IMR-90 (cell line): Measurements from ENCODE around the gene GRAMD1B. TPM values are rescaled to one million over a fixed set of nuclear protein-coding genes. Genes with fewer than 3 reads are reported as not detected.

Experiments
- ATAC-seq: fragments of 200-7000 bp; cut with Tn5 transposase; 2 replicates; pipeline ENCODE4 v1.9.1; 2020; ENCODE audit warnings: low read depth, mild to moderate bottlenecking, moderate library complexity
- BruUV-seq: library from RNA; stranded (reverse); fragments of 400-500 nt; replicated peaks from 2 replicates; lab custom pipeline; 2021; lab: Mats Ljungman, UMichigan
- CTCF ChIA-PET: fragments of 300-600 bp; formaldehyde crosslinking; extraction: SDS; loops from one replicate; lab custom pipeline; 2021; ENCODE audit warnings: antibody characterized with exemption; lab: Yijun Ruan, JAX
- POLR2A ChIA-PET: fragments of 300-600 bp; sonication (Branson Sonifier 250); formaldehyde crosslinking; loops from one replicate; lab custom pipeline; 2022; ENCODE audit warnings: antibody characterized with exemption; ENCODE audit not compliant: unreplicated experiment; lab: Charles Lee
- DNase-seq: peaks from one replicate; pipeline ENCODE4 v3.0.0; 2013
- H2AFZ ChIP-seq: replicated peaks from 2 replicates; pipeline ENCODE3; 2013; ENCODE audit warnings: low read length, mild to moderate bottlenecking; ENCODE audit not compliant: poor library complexity
- H2AK5ac ChIP-seq: 2 replicates; pipeline ENCODE4 v1.6.1; 2013; ENCODE audit warnings: low read depth, low read length, inconsistent platforms
- H2AK9ac ChIP-seq: replicated peaks from 2 replicates; pipeline ENCODE3; 2013; ENCODE audit warnings: mild to moderate bottlenecking, low read depth, low read length, moderate library complexity; ENCODE audit not compliant: poor library complexity
- H2BK120ac ChIP-seq: 2 replicates; pipeline ENCODE4 v1.6.1; 2013; ENCODE audit warnings: low read depth, low read length, inconsistent platforms
- H2BK15ac ChIP-seq: 3 replicates; pipeline ENCODE4 v1.6.1; 2013; ENCODE audit warnings: low read depth, low read length, inconsistent platforms
- H2BK20ac ChIP-seq: 2 replicates; pipeline ENCODE4 v1.6.1; 2013; ENCODE audit warnings: low read depth, mild to moderate bottlenecking, inconsistent platforms, low read length, moderate library complexity
- H2BK5ac ChIP-seq: 2 replicates; pipeline ENCODE4 v1.6.1; 2013; ENCODE audit warnings: mild to moderate bottlenecking, low read depth, low read length, inconsistent platforms; ENCODE audit not compliant: poor library complexity, severe bottlenecking
- H3K14ac ChIP-seq: replicated peaks from 2 replicates; pipeline ENCODE4 v1.6.1; 2013; ENCODE audit warnings: low read depth, low read length, inconsistent platforms
- H3K18ac ChIP-seq: 2 replicates; pipeline ENCODE4 v1.6.1; 2013; ENCODE audit warnings: low read depth, low read length, control low read depth
- H3K23ac ChIP-seq: 2 replicates; pipeline ENCODE4 v1.6.1; 2013; ENCODE audit warnings: low read depth, low read length, inconsistent platforms
- H3K27ac ChIP-seq: 2 replicates; pipeline ENCODE4 v1.5.1; 2013; ENCODE audit warnings: mild to moderate bottlenecking, control low read depth, low read length; ENCODE audit not compliant: insufficient read depth
- H3K27me3 ChIP-seq: 2 replicates; pipeline ENCODE4 v1.6.1; 2013; ENCODE audit warnings: low read length; ENCODE audit not compliant: control insufficient read depth, insufficient read depth
- H3K36me3 ChIP-seq: 2 replicates; pipeline ENCODE4 v1.6.1; 2013; ENCODE audit warnings: low read length, mixed read lengths; ENCODE audit not compliant: control insufficient read depth, insufficient read depth
- H3K4ac ChIP-seq: 2 replicates; pipeline ENCODE4 v1.6.1; 2013; ENCODE audit warnings: low read depth, low read length, inconsistent platforms
- H3K4me1 ChIP-seq: 2 replicates; pipeline ENCODE4 v1.6.1; 2013; ENCODE audit warnings: low read length, mixed read lengths; ENCODE audit not compliant: control insufficient read depth, insufficient read depth
- H3K4me2 ChIP-seq: 2 replicates; pipeline ENCODE4 v1.6.1; 2013; ENCODE audit warnings: low read depth, mild to moderate bottlenecking, control low read depth, low read length, moderate library complexity
- H3K4me3 ChIP-seq: 2 replicates; pipeline ENCODE4 v1.5.1; 2013; ENCODE audit warnings: low read depth, mild to moderate bottlenecking, control low read depth, low read length, moderate library complexity; ENCODE audit not compliant: insufficient read depth
- H3K56ac ChIP-seq: 2 replicates; pipeline ENCODE4 v1.6.1; 2013; ENCODE audit warnings: low read length, inconsistent platforms; ENCODE audit not compliant: insufficient read depth; ENCODE audit errors: extremely low read depth
- H3K79me1 ChIP-seq, 2 experiments: 2 replicates each; pipeline ENCODE4 v1.6.1; 2013; ENCODE audit warnings: low read length in 2 of 2, inconsistent platforms in 1 of 2, low read depth in 1 of 2
- H3K9ac ChIP-seq: 2 replicates; pipeline ENCODE4 v1.6.1; 2013; ENCODE audit warnings: low read depth, low read length, control low read depth
- H3K9me1 ChIP-seq: 2 replicates; pipeline ENCODE4 v1.6.1; 2013; ENCODE audit warnings: low read length, inconsistent platforms; ENCODE audit not compliant: insufficient read depth
- H3K9me3 ChIP-seq: 2 replicates; pipeline ENCODE4 v1.6.1; 2013; ENCODE audit warnings: low read length; ENCODE audit not compliant: control insufficient read depth, insufficient read depth
- H4K20me1 ChIP-seq: 2 replicates; pipeline ENCODE4 v1.6.1; 2013; ENCODE audit warnings: low read length, inconsistent platforms; ENCODE audit not compliant: insufficient read depth
- H4K5ac ChIP-seq: 2 replicates; pipeline ENCODE4 v1.6.1; 2013; ENCODE audit warnings: mild to moderate bottlenecking, low read depth, low read length, control low read depth
- H4K8ac ChIP-seq, 2 experiments: 2 replicates each; pipeline ENCODE4 v1.6.1; 2013; ENCODE audit warnings: low read depth in 2 of 2, low read length in 2 of 2, control low read depth in 1 of 2, inconsistent platforms in 1 of 2
- H4K91ac ChIP-seq: 2 replicates; pipeline ENCODE4 v1.6.1; 2013; ENCODE audit warnings: low read depth, low read length, inconsistent platforms; ENCODE audit not compliant: insufficient read depth
- MAZ ChIP-seq: IDR thresholded peaks from 2 replicates; pipeline ENCODE4 v1.6.1; 2012; ENCODE audit warnings: low read depth, mild to moderate bottlenecking, low read length, improper control_type of control experiment, moderate library complexity, borderline replicate concordance
- MXI1 ChIP-seq: IDR thresholded peaks from 2 replicates; pipeline ENCODE4 v1.6.1; 2012; ENCODE audit warnings: low read depth, mild to moderate bottlenecking, low read length, moderate library complexity, borderline replicate concordance
- POLR2A ChIP-seq: IDR thresholded peaks from 2 replicates; pipeline ENCODE4 v1.6.1; 2012; ENCODE audit warnings: mild to moderate bottlenecking, low read depth, low read length
- RCOR1 ChIP-seq: IDR thresholded peaks from 2 replicates; pipeline ENCODE4 v1.6.1; 2012; ENCODE audit warnings: mild to moderate bottlenecking, low read length, improper control_type of control experiment; ENCODE audit not compliant: insufficient replicate concordance
- RFX5 ChIP-seq: IDR thresholded peaks from 2 replicates; pipeline ENCODE4 v1.8.0; 2012; ENCODE audit warnings: low read depth, mild to moderate bottlenecking, low read length, moderate library complexity
- WGBS, 2 experiments: methylation state at CpG; one replicate each; pipeline versions ENCODE4 v1.1.5 to v1.1.7; 2013; ENCODE audit warnings: missing lambda C conversion rate in 2 of 2; ENCODE audit not compliant: insufficient read length in 1 of 2; ENCODE audit errors: extremely low coverage in 2 of 2; 5-methylcytosine and 5-hydroxymethylcytosine counted together
- dilution Hi-C: fragments of 300-500 bp; cut with HindIII; formaldehyde crosslinking; loops from one replicate; pipeline ENCODE4 v1.14.3; 2018; ENCODE audit warnings: low sequenced_read_pairs; ENCODE audit not compliant: unreplicated experiment
- in situ Hi-C: fragments of 300-500 bp; cut with MboI; formaldehyde crosslinking; loops from 3 replicates; pipeline ENCODE4 v1.14.3; 2019; ENCODE audit warnings: low sequenced_read_pairs, inconsistent platforms, mixed read lengths
- intact Hi-C: fragments of 100-400 bp; cut with micrococcal nuclease; formaldehyde crosslinking; loops from 2 replicates; pipeline ENCODE4 v1.10.0; 2022
- polyA plus RNA-seq, 3 experiments: library from polyadenylated mRNA; depleted of rRNA; stranded (reverse); fragments of >200 nt; gene quantifications; 2 replicates each; pipeline ENCODE4 v1.2.3, GENCODE V29; 2012; ENCODE audit warnings: low replicate concordance in 1 of 3
- total RNA-seq: library from RNA; depleted of rRNA; stranded (reverse); fragments of >200 nt; gene quantifications from 2 replicates; pipeline ENCODE4 v1.2.3, GENCODE V29; 2012
- TF ChIP-seq, protein P1 (sequence below): fragments of 150-350 bp; IDR thresholded peaks from 2 replicates; pipeline ENCODE4 v1.6.1; 2016; ENCODE audit warnings: low read depth, mild to moderate bottlenecking, low read length, moderate library complexity, borderline replicate concordance
- TF ChIP-seq, protein P2 (sequence below): fragments of 150-350 bp; IDR thresholded peaks from 2 replicates; pipeline ENCODE4 v1.6.1; 2017; ENCODE audit warnings: mild to moderate bottlenecking, antibody characterized with exemption, low read length, low read depth
- TF ChIP-seq, protein P3 (sequence below): conservative IDR thresholded peaks from 2 replicates; pipeline ENCODE4 v1.5.1; 2012; ENCODE audit warnings: mild to moderate bottlenecking, low read depth, low read length, improper control_type of control experiment

The GRAMD1B gene
- total and polyA plus RNA-seq, 2 of the 4 experiments (the other 2 are of a cell fraction): 7.1 to 7.2 TPM

DNA sequence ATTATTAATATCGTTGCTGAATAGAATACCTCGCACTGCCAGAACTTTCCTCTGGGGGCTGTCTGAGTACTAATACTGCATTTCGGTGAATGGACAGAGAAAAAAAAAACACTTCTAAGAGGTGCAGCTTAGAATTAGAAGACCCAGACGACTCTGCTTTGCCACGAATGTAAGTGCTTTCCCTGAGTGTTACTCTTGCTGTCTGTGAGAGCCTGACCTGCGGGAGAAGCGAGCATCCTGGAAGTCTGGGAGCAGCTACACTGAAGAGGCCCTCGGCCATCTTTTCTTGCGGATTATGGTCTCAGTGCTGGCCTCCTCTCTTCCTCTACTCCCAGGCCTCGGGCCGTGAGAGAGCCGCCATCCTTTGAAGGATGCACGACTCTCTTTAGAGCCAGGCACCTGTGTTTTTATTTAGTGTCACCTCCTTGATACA is 129.5 kb downstream of the GRAMD1B start:
- H2AK9ac ChIP-seq: no peak overlapping the region
- no peak overlapping the region for H3K4ac ChIP-seq
- peaks cover 2 to 9% of the 10 kb centered on the region in 2 experiments; a peak in 2 of 4 replicates for H3K79me1 ChIP-seq
- BruUV-seq: no TSS peak
- no CpG with 5 or more reads among the region's 13 CpGs for WGBS, 2 experiments
- ATAC-seq (peak; percentile 34), DNase-seq (peak; percentile 36)
- peaks cover 3% of the 10 kb centered on the region; the same call in 1 of the 2 replicates for H4K20me1 ChIP-seq
- peak overlapping the region; percentile 54 to 62; a peak in 2 of 4 replicates for H4K8ac ChIP-seq
- no peak overlapping the region for H3K56ac ChIP-seq
- TF ChIP-seq POLR2A: peak; percentile 20; the same call in 1 of the 2 replicates
- TF ChIP-seq MXI1: no peak
- TF ChIP-seq, protein P1, sequence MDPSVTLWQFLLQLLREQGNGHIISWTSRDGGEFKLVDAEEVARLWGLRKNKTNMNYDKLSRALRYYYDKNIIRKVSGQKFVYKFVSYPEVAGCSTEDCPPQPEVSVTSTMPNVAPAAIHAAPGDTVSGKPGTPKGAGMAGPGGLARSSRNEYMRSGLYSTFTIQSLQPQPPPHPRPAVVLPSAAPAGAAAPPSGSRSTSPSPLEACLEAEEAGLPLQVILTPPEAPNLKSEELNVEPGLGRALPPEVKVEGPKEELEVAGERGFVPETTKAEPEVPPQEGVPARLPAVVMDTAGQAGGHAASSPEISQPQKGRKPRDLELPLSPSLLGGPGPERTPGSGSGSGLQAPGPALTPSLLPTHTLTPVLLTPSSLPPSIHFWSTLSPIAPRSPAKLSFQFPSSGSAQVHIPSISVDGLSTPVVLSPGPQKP: no peak
- TF ChIP-seq RCOR1: no peak
- TF ChIP-seq, protein P2, sequence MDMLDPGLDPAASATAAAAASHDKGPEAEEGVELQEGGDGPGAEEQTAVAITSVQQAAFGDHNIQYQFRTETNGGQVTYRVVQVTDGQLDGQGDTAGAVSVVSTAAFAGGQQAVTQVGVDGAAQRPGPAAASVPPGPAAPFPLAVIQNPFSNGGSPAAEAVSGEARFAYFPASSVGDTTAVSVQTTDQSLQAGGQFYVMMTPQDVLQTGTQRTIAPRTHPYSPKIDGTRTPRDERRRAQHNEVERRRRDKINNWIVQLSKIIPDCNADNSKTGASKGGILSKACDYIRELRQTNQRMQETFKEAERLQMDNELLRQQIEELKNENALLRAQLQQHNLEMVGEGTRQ: no peak
- TF ChIP-seq MAZ: no peak
- TF ChIP-seq RFX5: no peak
- TF ChIP-seq, protein P3, sequence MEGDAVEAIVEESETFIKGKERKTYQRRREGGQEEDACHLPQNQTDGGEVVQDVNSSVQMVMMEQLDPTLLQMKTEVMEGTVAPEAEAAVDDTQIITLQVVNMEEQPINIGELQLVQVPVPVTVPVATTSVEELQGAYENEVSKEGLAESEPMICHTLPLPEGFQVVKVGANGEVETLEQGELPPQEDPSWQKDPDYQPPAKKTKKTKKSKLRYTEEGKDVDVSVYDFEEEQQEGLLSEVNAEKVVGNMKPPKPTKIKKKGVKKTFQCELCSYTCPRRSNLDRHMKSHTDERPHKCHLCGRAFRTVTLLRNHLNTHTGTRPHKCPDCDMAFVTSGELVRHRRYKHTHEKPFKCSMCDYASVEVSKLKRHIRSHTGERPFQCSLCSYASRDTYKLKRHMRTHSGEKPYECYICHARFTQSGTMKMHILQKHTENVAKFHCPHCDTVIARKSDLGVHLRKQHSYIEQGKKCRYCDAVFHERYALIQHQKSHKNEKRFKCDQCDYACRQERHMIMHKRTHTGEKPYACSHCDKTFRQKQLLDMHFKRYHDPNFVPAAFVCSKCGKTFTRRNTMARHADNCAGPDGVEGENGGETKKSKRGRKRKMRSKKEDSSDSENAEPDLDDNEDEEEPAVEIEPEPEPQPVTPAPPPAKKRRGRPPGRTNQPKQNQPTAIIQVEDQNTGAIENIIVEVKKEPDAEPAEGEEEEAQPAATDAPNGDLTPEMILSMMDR: peak; percentile 31; the same call in 1 of the 2 replicates
- H2BK15ac ChIP-seq: no peak overlapping the region
- peak overlapping the region; percentile 40; the same call in 1 of the 2 replicates for H3K9ac ChIP-seq
- intact Hi-C loops: no loop called here
- H3K4me2 ChIP-seq: peak overlapping the region; percentile 75
- H3K27ac ChIP-seq: peak overlapping the region; percentile 50
- 0 out of 2 replicates have a peak overlapping the region, but pooled peaks have one; percentile 28 for H3K18ac ChIP-seq
- H3K4me3 ChIP-seq: peak overlapping the region; percentile 31
- no peaks in the 10 kb centered on the region for H3K9me1 ChIP-seq
- dilution Hi-C loops: no loop called here
- H4K91ac ChIP-seq: peak overlapping the region; percentile 16
- H2BK120ac ChIP-seq: no peak overlapping the region
- no peaks in the 10 kb centered on the region for H3K9me3 ChIP-seq
- H2AK5ac ChIP-seq: no peak overlapping the region
- POLR2A ChIA-PET: interaction anchor here (0.6 kb wide), 1 partner anchor 30 kb away, joined by 3 read pairs; no protein-coding TSS in a partner anchor
- H3K27me3 ChIP-seq: no peaks in the 10 kb centered on the region
- H3K14ac ChIP-seq: no peak overlapping the region
- in situ Hi-C loops: loop anchor here (5.0 kb wide), 1 partner anchor 47 kb away; no protein-coding TSS in a partner anchor
- CTCF ChIA-PET: interaction anchor here (0.7 to 1.9 kb wide), 6 partner anchors 13 to 155 kb away, joined by 3 to 10 read pairs (median 4); no protein-coding TSS in a partner anchor
- peak overlapping the region; percentile 56 for H4K5ac ChIP-seq
- H3K4me1 ChIP-seq: peaks cover 13% of the 10 kb centered on the region
- no peaks in the 10 kb centered on the region for H3K36me3 ChIP-seq
- peak overlapping the region; percentile 83 for H2AFZ ChIP-seq
- 0 out of 2 replicates have a peak overlapping the region, but pooled peaks have one; percentile 1 for H3K23ac ChIP-seq
- H2BK5ac ChIP-seq: peak overlapping the region; percentile 11
- H2BK20ac ChIP-seq: no peak overlapping the region
